Osteocyte (in vitro differentiated cells): ENCODE measurements around the gene AKAP17A. TPM values are rescaled to one million over a fixed set of nuclear protein-coding genes. Genes with fewer than 3 reads are reported as not detected.

Source experiments
- DNase-seq: peaks from one replicate; pipeline ENCODE4 v3.0.0; 2021; ENCODE audit warnings: mixed read lengths; ENCODE audit not compliant: unreplicated experiment; ENCODE audit errors: extremely low spot score
- H3K27ac Mint-ChIP-seq: one replicate; pipeline ENCODE4 v1.8.0; 2021; ENCODE audit warnings: mild to moderate bottlenecking, mixed read lengths; ENCODE audit not compliant: unreplicated experiment
- H3K27me3 Mint-ChIP-seq: one replicate; pipeline ENCODE4 v1.8.0; 2021; ENCODE audit warnings: mixed read lengths; ENCODE audit not compliant: unreplicated experiment
- H3K36me3 Mint-ChIP-seq: one replicate; pipeline ENCODE4 v1.8.0; 2021; ENCODE audit warnings: mixed read lengths; ENCODE audit not compliant: unreplicated experiment
- H3K4me1 Mint-ChIP-seq: one replicate; pipeline ENCODE4 v1.8.0; 2021; ENCODE audit warnings: mixed read lengths; ENCODE audit not compliant: unreplicated experiment
- H3K4me3 Mint-ChIP-seq: one replicate; pipeline ENCODE4 v1.8.0; 2021; ENCODE audit warnings: mild to moderate bottlenecking, moderate library complexity, mixed read lengths; ENCODE audit not compliant: unreplicated experiment
- H3K9me3 Mint-ChIP-seq: one replicate; pipeline ENCODE4 v1.8.0; 2021; ENCODE audit warnings: mixed read lengths; ENCODE audit not compliant: unreplicated experiment
- CTCF ChIP-seq: fragments of 200-600 bp; sonication (generic); IDR thresholded peaks from 2 replicates; pipeline ENCODE4 v1.5.0; 2021; ENCODE audit warnings: antibody characterized with exemption, mild to moderate bottlenecking, moderate library complexity
- long read RNA-seq: library from polyadenylated mRNA; unstranded; transcript quantifications from one replicate; pipeline ENCODE4 v2.0.0, GENCODE V29; 2021
- total RNA-seq: library from RNA; stranded (reverse); gene quantifications from 2 replicates; pipeline ENCODE4 v1.2.1, GENCODE V29; 2021

Gene AKAP17A
- total RNA-seq: 43.6 and 48.7 TPM in 2 replicates
- long read RNA-seq, partial matches to known transcripts: 1 of 2 reads
- long read RNA-seq, other reads (novel, unspliced or antisense): 1 of 2 reads

GRCh38 chrX:1591102-1591862, at the start of gene AKAP17A:
TSS of gene AKAP17A (plus strand) at chrX:1591604. CDS start at chrX:1593463, 1,859 bp downstream.
- Mint-ChIP-seq H3K4me3 (peak within 1 kb of the TSS; percentile 90), H3K36me3 (peaks cover 15% of the 10 kb centered on the region), H3K4me1 (peaks cover 12% of the 10 kb centered on the region), H3K27ac (peak within 1 kb of the TSS; percentile 90), H3K27me3 (no peaks in the 10 kb centered on the region), H3K9me3 (no peaks in the 10 kb centered on the region)
- DNase-seq: peak; percentile 99
- TF ChIP-seq CTCF: no peak

GRCh38 chrX:1542994-1543725, 48.2 kb upstream of the AKAP17A start:
- TF ChIP-seq CTCF: no peak
- Mint-ChIP-seq H3K4me3 (no peak overlapping the region), H3K27ac (no peak overlapping the region), H3K36me3 (no peaks in the 10 kb centered on the region), H3K27me3 (no peaks in the 10 kb centered on the region), H3K4me1 (no peaks in the 10 kb centered on the region), H3K9me3 (no peaks in the 10 kb centered on the region)
- DNase-seq: peak; percentile 72

- no peak overlapping the region for H3K27ac Mint-ChIP-seq
- H3K27me3 Mint-ChIP-seq: no peaks in the 10 kb centered on the region
- TF ChIP-seq CTCF: no peak
- no peaks in the 10 kb centered on the region for H3K9me3 Mint-ChIP-seq
- no peaks in the 10 kb centered on the region for H3K36me3 Mint-ChIP-seq
- H3K4me1 Mint-ChIP-seq: no peaks in the 10 kb centered on the region
- H3K4me3 Mint-ChIP-seq: no peak overlapping the region
- peak; percentile 40 for DNase-seq
These were observed 45.5 kb upstream of the AKAP17A start for GRCh38 chrX:1545776-1546408.

GRCh38 chrX:1546691-1547251, 44.6 kb upstream of the AKAP17A start:
- H3K27ac Mint-ChIP-seq: no peak overlapping the region
- H3K36me3 Mint-ChIP-seq: no peaks in the 10 kb centered on the region
- H3K9me3 Mint-ChIP-seq: no peaks in the 10 kb centered on the region
- no peak for TF ChIP-seq CTCF
- no peaks in the 10 kb centered on the region for H3K4me1 Mint-ChIP-seq
- no peak overlapping the region for H3K4me3 Mint-ChIP-seq
- no peaks in the 10 kb centered on the region for H3K27me3 Mint-ChIP-seq
- peak; percentile 68 for DNase-seq
